COR-L47 (cell line): ENCODE data around the gene GPRIN1.
A peak's percentile ranks its signal among the peaks of the same experiment; 100 is the strongest.

Experiments
- DNase-seq: peaks from one replicate; lab custom pipeline; 2025; lab: John Stamatoyannopoulos, UW

The GPRIN1 gene

DNA sequence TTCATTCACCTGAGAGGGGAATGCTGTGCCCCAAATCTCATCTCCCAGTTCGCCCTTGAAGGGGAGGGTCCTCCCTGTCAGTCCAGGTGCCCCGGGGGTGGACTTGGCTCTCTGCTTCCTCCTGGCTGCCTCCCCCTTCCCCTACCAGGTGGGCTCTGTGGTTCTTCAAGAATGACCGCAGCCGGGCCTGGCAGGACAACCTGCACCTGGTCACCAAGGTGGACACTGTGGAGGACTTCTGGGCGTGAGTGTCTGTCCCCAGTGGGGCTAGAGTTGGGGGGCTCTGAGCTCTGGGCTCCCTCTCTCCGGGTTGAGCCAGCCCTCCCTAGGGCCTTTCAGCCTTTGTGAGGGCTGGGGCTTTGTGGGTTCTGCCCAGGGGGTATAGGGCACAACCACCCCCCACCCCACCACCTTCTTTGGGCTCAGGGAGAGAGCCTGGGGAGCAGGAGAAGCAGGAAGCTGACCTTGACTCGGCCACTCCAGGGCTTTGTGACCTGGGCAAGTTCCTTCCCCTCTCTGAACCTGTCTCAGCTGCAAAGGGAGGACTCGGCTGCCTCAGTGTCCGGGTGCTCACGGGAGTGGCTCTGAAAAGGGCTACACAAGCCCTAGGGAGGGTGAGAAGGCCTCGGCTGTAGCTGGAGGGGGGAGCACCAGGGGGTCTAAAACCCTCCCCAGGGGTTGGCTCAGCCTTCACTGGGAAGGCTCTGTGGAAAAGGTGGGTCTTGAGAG, 33.7 kb upstream of the GPRIN1 start:
- DNase-seq, result no peak

DNA sequence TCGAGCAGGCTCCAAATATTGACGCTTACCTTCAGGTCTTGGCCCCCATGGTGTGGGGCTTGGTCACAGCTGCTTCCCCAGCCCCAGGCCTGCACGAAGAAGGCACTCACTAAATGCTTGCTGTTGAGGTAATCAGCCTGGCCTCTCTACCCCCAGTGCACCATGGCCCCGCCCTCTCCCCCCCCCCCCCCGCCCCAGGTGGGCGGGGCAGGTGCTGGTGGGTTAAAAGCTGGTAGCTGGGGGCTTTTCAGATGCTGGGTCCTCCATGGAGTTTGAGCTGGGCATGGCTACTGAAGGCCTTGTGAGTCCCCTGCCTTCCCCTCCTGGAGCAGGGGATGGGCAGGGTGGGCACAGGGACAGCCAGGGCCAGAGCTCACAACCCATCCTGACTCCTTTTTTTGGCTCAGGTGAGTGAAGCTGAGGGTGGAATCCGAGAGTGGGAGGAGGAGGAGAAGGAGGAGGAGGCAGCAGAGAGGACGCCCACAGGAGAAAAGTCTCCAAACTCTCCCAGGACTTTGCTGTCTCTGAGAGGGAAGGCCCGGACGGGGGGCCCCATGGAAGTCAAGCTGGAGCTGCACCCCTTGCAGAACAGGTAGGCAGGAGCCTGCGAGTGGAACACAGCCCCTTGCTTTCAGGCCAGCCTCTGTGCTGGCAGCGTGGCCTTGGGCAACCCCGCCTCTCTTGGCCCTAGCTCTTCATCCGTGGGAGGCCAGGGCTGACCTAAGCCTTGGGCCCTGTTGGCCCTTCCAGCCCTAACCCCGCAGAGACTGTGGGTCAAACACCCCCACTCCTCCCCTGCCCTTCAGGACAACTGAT, 32.9 kb upstream of the GPRIN1 start:
- no peak for DNase-seq

DNA sequence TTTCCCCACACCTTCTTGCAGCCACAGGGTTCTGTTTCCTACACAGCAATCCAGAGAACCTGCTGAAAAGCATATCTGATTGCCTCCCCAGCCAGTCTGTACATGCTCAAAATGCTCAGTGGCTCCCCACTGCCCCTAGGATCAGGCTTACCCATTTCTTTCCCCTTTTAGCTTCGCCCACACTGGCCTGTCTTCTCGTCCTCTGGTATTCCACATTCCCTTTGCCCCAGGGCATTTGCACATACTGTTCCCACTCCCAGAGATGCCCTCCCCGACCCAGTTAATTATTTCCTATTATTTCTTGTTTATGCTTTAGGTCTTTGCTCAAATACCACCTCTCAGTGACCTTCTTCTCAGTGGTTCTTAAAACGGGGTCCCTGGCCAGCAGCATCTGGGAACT, 30.7 kb upstream of the GPRIN1 start:
- no peak for DNase-seq

DNA sequence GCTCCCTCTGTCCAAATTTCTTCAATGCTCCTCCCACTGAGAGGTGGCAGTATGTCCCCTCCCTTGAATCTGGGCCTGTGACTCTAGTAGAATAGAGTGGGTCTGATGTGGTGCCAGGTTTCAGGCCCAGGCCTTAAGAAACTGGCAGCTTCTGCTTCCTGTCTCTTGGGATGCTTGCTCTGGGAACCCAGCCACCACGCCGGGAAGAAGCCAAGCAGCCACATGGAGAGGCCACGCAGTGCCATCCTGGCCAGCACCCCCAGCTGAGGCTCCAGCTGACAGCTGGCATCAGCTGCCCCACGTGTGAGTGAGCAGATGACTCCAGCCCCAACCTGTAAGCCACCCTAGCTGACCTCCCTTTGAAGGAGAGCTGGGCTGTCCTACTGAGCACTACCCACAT, 30.0 kb upstream of the GPRIN1 start:
- peak; percentile 35 for DNase-seq

DNA sequence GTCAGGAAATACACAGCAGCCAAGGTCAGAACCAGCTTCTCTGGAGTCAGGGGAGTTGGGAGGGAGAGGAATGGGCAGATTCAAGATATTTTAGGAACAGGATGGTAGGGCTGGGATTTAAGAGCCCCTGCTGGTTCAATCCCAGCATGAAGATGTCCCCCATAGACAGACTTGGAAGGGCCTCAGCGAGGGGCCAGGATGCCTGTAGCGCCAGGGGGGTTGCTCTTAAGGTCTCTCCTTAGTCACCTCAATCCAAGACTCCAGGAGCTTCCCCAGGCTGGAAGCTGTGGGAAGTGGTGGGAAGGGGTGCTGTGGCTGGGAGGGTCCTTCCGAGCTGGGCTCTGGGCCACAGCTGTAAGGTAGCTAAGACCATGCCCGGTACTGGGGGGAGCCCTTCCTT, 29.3 kb upstream of the GPRIN1 start:
- DNase-seq, result no peak

DNA sequence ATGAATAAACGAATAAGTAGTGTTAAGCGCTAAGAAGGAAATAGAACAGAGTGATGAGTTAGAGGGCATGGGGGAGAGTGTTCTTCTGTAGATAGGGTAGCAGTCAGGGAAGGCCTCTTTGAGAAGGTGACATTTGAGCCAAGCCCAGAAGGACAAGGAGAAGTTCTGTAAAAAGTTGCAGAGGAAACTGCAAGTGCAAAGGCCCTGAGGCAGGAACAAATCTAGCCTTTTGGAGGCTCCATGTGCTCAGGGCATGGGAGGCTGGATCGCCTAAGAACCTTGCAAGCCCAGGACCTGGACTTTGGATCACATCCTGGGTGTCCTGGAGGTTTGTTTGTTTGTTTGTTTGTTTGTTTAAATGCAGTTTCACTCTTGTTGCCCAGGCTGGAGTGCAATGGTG, 28.5 kb upstream of the GPRIN1 start:
- DNase-seq, result no peak

DNA sequence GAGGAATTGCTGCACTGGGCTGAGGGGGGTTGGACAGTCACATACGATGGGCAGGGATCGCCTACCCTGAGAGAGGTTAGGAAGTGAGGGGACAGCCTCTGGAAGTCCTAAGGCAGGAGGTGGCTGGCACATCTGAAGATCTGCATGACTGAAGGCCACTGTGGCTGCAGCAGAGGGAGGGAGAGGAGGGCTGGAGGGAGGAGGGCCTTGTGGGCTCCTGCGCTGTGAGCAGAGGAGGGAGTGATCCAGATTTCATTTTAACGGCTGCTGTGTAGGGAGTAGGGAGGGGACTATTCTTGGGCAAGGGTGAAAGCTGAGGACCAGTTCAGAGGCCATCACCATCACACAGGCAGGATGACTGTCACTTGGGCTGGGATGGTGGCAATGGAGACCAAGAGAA, 27.6 kb upstream of the GPRIN1 start:
- DNase-seq, result no peak

DNA sequence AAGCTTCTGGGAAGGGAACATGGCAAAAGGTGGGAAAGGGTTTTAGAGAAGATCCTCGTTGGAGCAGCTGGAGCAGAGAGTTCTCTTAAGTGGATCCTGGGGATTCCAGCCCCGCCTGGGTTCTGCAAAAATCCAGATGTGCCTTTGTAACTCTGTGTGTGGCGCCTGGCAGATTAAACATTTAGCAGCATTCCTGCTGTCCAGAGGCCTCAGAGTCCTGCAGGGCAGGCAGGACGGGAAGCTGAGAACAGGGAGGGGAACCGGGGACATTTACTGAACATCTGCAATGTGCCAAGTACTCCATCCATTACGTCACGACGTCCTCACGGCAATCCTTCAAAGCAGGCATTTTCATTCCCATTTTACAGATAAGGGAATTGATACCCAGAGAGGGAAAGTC, 26.5 kb upstream of the GPRIN1 start:
- DNase-seq, result no peak

DNA sequence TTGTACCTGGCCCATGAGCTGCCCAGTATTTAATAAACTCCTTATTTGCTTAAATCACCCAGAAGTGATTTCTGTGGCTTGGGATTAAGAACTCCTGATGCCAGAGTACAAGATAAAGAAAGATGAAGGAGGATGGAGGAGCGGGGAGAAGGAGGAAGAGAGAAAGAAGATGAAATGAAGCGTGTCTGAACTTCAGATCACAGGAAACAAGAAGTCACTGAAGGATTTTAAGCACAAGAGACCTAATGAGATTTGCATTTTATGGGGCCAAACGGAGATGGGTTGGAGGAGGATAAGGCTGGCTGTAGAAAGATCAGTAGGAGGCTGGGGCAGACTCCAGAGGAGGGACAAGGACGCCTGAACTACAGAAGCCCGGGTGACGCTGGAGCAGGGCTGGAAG, 23.6 kb upstream of the GPRIN1 start:
- DNase-seq, result no peak

DNA sequence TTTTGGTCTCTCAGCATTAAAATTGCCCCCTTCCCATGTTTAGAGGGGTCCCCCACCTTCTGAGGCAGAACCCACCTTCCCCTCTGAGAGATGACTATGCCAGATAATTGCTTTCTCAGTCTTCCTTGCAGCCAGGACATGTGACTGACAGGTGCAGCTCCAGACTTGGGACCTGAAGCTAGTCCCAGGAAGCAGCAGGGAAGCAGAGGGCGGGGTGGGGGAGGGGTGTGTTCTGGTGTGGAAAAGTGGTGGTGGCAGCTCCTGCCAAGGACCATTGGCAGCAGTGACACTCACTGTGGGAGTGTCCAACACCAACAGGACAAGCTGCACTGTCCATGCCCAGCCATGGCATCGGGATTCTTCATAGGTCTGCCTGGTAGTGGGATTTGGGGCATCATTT, 22.8 kb upstream of the GPRIN1 start:
- DNase-seq, result peak; percentile 26

DNA sequence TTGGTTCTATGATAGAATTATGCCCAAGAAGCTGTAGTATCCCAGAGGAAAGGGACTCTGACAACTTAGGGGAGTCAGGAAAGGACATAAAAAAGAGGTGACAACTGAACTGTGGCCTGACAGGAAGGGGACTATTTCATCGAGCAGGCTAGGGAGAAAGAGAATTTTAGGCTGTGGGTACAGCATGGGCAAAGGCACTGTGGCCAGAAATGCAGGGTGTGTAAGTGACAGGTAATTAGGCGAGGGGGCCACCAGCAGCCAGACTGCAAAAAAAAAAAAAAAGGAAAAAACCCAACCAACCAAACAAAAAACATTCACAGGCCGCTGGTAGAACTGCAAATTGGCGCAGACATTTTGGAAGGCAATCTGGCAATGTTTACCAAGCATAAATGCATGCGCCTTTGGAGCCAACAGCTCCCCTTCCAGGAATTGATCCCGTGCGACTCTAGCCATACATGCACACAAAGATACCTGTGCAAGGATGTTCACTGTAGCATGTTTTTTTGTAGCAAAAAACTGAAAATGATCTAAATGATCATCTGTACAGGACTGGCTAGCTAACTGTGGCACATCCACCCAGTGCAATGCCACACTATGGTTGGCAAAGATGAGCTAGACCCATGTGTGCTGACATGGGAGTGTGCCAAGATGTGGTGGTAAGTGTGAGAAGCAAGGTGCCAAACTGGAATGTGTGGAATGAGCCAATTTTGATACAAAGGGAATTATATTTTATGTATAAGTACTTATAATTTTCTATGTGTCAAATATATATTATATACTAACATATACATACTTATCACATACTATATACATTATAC, 21.6 kb upstream of the GPRIN1 start:
- DNase-seq, result no peak

DNA sequence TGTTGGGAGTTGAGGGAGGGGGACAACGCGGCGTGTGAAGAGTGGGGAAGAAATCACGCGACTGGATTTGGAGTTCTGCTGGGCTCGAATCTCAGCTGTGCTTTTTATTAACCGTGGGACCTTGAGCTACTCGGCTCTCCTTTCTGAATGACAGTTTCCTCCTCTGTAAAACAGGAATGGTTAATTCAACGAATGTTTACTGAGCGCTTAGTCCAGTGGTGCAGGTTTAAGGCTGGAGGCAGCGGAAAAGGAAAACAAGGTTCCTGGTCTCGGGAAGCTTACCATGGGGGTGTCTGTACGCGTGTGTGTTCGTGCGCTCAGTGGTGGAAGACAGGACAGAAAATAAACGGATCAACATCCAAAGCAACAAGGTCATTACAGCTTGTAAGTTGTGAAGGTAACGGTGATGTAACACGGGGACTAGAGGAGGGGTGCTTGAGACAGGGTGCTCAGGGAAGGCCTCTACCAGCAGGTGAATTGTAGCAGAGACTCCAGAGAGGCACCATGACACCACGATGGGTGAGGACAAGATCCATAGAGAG, 20.8 kb upstream of the GPRIN1 start:
- DNase-seq, result no peak

DNA sequence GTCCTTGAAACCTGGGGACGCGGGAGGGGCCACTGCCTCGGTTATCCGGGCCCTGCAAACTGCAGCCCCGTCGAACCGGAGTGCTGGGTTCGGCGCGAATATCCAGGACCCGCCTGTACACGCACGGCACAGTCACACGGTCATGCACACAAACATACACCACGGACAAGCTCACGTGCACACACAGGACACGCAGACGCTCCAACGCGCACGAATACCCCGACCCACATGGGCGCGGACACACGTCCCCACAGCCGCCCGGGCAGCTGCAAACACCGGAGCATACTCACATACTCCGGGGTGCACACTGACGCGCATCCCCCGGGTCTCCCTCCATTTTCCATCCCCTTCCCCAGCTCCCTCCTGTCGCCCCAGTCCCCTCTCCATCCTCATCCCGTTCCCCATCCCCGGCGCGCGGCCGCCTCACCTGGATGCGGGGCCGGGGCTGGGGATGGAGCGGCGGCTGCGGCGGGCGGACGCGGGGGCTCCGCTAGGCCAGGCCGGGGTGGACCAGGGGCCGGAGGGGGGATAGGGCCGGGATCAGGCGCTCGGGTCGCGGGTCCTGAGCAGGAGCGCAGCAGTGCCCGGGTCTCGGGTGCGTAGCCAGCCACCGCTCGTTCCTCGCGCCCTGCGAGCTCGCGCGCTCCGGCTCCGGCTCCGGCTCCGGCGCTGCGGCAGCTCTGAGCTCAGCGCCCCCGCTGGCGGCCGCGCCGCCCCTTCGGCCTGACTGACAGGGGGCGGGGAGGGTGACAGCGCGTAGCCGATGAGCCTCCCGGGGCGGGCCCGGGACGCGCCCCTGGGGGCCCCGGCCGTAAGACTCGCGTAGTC, 20.1 kb upstream of the GPRIN1 start, which contains the start of the genes EIF4E1B and SNCB:
Gene EIF4E1B, plus strand, starts transcription at position 823 of the 828 bp plus-strand sequence. CDS start 12,113 bp downstream, outside the sequence.
Gene SNCB, minus strand, starts transcription at position 682 of the 828 bp plus-strand sequence. CDS start 880 bp downstream, outside the sequence.
- DNase-seq, result peak; percentile 80

DNA sequence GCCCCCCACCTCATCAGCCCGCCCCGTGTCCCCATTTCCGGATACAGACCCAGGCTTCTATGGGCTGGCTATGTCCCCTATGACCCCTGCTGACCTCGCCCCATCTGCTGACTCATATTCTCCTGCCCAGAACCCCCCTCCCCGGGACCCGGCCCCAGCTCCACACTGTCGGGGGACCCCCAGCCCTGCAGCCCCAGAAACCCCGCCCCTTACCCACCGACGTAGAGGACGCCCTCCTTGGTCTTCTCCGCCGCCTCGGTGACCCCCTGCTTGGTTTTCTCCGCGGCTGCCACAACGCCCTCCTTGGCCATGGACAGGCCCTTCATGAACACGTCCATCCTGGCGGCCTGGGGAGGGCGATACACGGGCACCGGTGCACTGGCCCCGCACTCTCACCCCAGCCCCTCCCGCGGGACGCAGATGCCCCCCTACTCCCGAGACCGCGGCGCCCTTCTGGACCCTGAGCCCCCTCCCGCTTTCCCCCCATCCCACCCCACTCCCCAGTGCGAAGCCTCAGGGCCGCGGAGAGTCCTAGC, 19.4 kb upstream of the GPRIN1 start:
- no peak for DNase-seq

DNA sequence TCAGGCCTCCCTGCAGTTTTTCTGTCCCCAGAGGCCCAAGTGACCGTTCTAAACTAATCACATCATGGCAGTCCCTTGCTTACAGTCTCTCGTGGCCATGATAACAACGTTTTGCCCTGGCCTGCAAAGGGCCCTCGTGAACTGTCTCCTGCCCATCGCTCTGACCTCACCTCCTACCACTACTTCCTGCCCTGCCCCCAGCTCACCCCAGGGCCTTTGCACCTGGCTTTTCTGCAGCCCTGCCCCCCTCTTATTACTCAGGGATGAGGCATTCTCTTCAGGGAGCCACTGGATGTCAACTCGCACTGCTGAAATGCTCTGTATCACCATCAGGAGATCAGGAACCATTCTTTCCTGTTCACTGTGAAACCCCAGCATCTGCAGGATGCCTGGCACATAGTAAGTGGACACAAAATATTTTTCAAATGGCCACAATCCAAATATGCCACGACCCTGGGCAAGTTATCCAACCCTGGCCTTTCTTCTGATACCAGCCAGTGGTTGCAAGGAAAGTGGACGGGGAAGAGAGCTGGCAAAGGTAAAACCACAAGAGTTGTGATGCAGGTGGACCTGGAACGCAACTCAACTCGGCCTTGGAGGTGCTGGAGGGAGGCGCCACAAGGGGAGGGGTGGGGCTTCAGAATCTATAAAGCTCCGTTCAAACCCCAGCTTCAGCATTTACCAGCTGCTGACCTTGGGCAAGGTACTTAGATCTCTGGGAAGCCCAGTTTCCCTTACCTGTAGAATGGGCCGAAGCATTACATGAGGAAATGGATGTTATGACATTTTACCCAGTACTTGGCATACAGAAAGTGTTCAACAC, 18.7 kb upstream of the GPRIN1 start:
- DNase-seq, result no peak

DNA sequence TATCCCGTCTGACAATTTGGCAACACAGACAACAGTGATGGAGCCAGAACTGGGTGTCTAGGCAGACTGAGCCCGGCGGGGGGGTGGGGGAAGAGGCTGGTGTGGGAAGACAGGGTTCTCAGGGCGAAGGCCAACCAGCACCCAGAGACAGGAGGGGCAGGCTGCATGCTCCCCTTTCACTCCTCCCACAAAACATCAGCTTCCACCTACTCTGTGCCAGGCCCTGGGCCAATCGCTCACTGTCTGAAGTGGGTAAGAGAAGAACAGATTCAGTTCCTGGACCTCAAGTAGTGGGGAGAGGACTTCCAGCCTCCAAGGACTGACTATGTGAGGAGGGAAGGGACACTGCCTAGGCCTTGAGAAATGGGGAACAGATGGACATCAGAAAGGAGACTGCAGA, 17.6 kb upstream of the GPRIN1 start:
- DNase-seq, result no peak

DNA sequence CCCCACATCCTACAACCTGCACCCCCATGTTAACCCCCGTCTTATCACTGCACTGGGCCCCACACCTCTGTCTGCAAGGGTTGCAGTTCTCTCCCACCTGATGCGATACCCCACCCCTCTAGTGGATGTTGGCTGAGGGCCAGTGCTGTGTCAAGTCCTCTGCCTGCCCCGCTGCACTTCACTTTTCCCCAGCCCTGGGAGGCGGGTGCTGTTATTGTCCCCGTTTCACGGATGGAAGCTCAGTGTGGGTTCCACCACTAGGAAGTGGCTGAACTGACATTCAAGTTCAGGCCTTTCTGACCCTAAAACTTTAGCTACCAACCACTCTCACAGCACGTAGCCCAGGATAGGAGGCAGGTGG, 16.9 kb upstream of the GPRIN1 start:
- DNase-seq, result no peak

DNA sequence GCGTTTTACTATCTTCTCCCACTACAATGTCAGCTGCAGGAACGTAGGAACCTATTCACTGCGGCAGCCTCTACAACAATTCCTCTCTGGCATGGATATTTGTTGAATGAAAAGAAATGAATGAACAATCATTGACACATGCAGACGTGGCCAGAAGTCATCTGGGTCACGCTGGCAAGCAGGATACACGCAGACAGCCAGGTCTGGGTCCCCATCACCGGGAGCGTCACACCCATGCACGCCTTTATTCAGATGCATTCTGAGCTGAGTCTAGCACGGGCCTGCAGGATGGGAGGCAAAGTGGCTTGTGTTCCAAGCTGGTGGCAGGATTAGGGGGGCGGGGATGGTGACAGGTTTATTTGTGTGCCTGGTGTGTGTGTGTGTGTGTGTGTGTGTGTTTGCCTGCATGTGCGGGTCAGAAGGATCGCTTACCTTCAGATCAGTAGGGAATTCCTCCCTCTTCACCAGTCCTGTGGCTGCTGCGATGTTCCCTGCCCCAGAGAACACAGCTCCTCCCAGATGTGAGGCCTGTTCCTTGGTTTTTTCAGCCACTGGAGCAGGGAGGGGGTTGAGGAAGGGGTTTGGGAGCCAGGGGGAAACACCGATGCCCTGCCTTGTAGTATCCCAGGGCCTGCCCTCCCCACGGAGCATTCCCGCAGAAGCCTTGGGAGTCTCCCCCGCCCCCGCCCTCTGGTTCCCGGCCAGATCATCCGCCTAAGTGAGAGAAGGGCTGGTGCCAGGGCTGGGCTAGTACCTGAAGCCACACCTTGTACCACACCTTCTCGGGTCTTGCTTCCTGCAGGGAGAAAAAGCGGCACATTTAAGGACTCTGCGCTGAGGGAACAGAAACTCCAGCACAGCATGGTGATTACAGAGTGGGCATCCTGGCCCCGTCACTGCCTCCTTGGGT, 16.3 kb upstream of the GPRIN1 start:
- no peak for DNase-seq

DNA sequence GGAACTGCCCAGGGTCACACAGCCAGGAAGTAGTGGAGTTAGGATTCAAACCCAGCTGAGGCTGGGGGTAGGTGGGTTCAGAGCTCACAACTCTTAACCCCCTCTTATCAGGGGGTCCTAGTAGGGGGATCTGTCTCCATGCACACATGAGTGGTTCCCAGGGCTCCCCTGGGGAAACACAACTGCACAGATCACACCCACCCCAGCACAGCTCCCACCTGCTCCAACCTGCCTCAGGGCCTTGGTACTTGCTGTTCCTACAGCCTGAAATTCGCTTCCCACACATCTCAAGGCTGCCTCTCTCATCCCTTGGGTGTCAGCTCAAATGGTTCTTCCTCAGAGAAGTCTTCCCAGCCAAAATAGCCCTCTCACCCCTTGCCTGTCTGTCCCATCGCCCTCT, 15.6 kb upstream of the GPRIN1 start:
- DNase-seq, result no peak
